HG03175 (cell line): ENCODE measurements around the gene CENPW.

Experiments used
- ATAC-seq: cut with Tn5 transposase; IDR thresholded peaks from one replicate; pipeline ENCODE4 v1.9.1; 2021; ENCODE audit warnings: mild to moderate bottlenecking, moderate library complexity; ENCODE audit not compliant: unreplicated experiment

The CENPW gene

DNA sequence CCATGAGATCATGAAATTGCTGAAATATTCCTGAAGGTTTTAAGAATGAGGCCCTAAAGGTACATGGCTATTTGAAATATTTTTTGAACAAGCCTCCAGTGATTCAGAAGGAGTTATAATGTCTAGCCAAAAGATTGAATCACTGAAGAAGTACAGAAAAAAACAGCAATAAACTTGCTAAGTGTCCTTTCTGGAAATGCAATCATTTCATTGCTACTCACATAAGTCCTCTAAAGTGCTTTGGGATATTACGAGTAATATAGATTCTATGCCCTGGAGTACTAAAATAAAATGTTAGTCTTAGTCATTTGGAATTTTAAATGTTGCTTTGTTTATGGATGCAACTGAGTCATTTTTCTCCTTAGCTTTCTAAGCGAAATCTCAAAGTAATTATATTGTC lies 32.7 kb downstream of the CENPW start:
- ATAC-seq, result no peak

DNA sequence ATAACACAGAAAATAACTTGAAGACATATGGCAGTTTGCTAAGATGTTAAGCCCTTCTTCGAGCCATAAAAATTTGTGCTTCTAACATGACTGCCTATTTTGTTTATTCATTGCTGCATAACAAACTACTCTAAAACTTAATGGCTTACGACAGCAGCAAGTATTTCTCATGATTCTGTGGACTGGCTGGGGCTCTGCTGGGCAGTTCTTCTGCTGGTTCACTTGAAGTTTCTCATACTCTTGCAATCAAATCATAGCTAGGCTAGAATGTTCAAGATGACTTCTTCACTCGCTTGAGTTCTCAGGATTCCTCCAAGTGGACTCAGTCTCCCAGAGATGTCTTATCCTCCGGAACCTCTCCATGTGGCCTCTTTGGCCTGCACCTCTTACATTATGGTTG lies 33.4 kb downstream of the CENPW start:
- ATAC-seq, result no peak

DNA sequence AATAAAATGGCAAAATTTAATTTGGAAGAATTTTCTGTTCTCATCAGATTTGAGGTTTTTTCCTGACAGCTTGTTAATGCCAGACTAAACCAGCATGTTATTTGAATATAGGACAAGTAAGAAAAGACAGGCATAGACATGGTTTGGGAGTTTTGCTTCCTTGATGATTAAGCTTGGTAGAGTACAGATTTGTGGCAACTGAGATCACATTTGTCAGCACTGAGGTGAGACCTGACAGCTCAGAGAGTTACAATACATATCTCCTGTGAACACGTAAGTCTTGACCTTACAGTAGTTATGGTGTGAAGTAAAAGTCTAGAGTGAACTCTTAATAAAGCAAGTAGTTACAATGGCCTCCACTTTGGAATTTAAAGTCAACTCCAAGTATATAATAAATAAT lies 34.5 kb downstream of the CENPW start:
- no peak for ATAC-seq

DNA sequence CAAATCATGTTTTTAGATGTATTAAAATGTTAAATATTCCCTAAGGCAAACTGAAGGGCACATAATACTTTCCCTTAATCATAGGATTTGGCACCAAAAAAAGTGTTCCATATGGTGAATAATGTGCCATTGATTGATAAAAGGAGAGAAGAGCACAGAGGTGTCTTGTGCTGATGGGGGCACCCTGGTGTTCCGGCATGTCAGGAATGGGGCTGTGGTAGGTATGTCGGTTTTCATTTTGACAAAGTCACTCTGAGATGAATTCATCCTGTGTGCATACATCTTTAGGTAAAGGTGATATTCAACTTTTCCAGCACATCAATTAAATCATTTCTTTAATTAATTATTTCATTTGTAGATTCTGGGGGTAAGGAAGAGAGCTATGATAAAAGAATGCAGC lies 36.8 kb downstream of the CENPW start:
- no peak for ATAC-seq

DNA sequence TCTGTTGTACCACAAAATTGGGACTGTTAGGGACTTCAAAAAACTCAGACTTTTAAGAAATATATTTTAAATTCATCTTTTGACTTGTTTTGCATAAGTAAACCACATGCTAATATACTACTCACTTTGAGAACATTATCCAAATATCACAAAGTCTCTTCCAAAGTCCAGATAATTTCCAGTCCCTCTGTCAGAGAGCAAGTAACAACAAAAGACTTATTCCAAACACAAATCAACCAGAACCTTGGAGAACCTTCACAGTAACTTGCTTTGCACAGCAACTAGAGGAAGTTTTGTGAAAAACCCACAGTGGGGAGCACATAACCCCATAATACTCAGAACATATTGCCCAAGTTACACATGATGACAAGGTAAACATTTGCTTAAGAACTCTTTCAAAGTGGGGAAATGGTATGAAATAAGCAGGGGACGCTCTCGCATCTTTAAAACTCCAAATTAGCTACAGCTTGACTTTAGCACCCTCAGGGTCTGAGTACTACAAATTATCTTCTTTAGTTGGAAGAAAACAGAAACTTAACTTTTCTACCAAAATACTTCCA lies 37.8 kb downstream of the CENPW start:
- ATAC-seq, result no peak

DNA sequence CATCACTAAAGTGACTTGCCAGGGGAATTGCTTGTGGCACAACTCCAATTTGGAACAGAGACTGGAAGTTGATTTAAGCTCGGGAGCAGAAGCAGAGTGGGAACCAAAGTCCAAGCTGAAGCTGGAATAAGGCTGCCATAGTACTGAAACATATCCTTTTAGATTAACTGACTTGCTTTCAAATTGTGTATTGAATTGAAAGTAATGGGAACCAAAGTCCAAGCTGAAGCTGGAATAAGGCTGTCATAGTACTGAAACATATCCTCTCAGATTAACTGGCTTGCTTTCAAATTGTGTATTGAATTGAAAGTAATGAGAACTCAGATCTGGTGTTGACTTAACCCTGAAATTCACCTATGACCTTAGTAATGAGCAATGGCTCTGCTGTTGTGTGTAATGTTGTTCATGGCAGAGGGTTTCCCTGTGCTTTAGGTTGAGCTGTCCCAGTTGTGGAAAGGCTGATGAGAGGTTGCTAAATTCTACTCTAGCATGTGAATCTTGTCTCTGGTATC lies 40.2 kb downstream of the CENPW start:
- no peak for ATAC-seq

DNA sequence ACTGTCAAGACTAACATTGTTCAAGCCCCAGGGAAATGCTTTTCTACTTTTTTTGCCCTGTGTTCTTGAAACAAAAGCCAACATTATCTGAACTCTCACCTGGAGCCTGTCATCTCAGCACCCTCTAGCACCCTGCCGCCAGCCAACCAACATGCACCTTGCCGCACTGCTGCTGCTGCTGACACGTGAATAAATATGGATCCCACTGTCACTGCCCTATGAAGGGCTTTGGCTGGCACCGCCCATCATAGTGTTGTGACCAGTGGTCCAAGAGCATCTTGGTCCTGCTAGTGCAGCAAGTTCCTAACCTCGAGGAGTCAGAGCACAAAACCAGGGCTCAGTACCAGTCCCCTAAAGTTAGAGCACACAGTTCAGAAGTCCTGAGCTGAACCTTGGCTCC lies 41.6 kb downstream of the CENPW start:
- no peak for ATAC-seq

DNA sequence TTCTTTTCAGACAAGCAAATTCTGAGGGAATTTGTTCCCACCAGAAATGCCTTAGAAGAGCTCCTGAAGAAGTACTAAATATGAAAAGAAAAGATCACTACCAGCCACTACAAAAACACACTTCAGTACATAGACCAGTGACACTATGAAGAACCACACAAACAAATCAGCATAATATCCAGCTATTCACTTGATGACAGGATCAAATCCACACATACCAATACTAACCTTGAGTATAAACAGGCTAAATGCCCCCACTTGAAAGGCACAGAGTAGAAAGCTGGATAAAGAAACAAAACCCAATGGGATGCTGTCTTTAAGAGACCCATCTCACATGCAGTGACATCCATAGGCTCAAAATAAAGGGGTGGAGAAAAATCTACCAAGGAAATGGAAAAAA lies 43.3 kb downstream of the CENPW start:
- no peak for ATAC-seq

DNA sequence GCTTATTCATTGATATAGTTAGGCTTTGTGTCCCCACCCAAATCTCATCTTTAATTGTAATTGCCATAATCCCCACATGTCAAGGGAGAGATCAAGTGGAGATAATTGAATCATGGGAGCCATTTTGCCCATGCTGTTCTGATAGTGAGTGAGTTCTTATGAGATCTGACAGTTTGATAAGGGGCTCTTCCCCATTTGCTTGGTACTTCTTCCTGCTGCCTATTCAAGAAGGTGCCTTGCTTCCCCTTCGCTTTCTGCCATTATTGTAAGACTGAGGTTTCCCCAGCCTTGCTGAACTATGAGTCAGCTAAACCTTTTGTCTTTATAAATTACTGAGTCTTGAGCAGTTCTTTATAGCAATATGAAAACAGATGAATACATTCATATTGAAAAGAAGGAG lies 45.6 kb downstream of the CENPW start:
- no peak for ATAC-seq

DNA sequence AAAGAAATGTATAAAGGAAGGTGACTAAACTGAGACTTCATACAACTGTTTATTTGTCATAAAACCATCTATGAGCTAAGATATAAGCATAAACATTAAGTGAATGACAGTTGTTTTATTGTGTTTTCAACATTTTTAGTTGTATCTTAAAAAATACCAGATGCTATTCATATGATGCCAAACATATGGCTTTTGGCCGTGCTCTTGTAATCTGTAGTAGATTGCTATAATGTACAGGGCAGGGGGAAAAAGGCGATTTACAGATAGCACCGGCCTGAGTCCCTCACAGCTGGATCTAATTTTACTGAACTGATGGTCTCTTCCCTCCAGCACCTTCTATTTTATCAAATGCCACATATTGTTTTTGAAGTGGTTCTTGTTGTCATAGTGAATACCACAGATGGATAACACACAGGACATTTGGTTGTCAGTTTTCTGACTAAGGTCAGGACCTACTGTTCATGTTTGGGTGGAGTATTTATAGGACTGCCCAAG lies 48.2 kb downstream of the CENPW start:
- ATAC-seq, result no peak

DNA sequence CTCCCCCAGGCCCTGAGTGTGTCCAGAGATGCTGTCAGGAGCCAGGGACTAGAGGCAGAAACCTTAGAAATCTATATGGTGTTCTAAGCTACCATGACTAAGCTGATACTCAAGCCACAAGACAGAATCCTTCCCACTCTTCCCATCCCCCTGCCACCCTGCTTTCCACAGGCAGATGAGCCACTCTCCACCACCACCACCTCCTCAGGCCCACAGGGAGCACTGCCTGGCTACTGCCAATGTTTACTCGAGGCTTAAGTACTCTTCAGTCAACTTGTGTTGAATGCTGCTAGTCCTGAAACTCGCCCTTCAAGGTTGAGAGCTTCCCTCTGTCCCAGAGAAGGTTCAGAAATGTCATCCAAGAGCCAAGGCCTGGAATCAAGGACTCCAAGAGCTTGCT lies 56.2 kb downstream of the CENPW start:
- no peak for ATAC-seq
